Astrocyte of the spinal cord (primary cell): ENCODE results near the gene DMRTB1.

Source experiments
- DNase-seq: peaks from one replicate; pipeline ENCODE4 v3.0.0; 2011; ENCODE audit warnings: low read depth, low spot score
- H3K4me3 ChIP-seq: 2 replicates; pipeline ENCODE4 v1.5.1; 2011; ENCODE audit warnings: low read depth, mild to moderate bottlenecking, low read length, moderate library complexity
- in situ Hi-C: cut with HindIII; loops from 2 replicates; pipeline ENCODE4 v1.10.0; 2017; ENCODE audit warnings: low sequenced_read_pairs
- TF ChIP-seq, protein P1 (sequence below): IDR thresholded peaks from 2 replicates; pipeline ENCODE4 v1.5.1; 2012; ENCODE audit warnings: low read depth, mild to moderate bottlenecking, low read length, inconsistent platforms

The DMRTB1 gene

DNA sequence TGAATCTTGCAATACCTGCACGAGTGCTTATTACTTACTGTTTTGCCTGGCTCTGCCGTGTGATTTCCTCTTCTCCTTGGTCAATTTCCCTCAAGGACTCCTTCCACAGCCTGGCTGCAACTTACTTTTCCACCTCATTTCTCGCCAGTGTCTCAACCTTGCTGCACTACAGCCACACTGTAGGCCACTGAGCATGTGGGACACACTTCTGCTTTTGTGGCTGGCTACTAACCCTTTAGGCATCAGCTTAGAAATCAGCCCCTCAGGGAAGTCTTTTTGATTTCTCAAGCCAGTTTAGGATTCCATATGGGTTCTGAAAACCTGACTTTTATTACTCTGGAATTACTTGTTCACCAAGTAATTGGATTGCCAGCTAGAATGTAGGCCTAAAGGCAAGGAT lies 5.2 kb upstream of the DMRTB1 start:
- no peak for DNase-seq

DNA sequence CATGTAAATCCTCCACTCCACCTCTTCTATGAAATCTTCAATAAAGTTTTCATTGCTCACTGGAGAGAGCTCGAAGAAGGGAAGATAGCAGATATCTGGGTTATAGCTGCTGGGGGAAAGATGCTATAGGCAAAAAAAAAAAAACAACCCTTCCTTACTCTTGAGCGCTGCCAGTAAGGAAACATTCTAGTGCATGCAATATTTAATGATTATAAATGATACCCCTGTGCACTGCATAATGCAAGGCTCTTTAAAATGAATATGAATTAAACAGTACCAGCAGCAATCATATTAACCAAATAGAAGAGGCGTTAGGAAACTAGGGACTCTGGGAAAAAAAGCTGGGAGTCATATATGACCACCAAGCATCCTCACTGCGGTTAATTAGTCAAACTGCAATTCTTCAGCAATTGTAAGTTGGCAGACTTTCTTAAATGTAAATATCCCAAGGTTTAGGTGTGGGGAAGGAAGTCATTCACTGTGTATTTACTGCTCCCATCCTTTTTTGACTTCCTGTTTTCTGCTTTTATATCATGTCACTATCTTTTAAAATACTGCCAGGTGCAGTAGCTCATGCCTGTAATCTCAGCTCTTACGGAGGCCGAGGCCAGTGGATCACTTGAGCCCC lies 3.7 kb upstream of the DMRTB1 start:
- in situ Hi-C loops, result no loop called here
- DNase-seq, result no peak
- H3K4me3 ChIP-seq, result no peak overlapping the region
- TF ChIP-seq, protein P1, sequence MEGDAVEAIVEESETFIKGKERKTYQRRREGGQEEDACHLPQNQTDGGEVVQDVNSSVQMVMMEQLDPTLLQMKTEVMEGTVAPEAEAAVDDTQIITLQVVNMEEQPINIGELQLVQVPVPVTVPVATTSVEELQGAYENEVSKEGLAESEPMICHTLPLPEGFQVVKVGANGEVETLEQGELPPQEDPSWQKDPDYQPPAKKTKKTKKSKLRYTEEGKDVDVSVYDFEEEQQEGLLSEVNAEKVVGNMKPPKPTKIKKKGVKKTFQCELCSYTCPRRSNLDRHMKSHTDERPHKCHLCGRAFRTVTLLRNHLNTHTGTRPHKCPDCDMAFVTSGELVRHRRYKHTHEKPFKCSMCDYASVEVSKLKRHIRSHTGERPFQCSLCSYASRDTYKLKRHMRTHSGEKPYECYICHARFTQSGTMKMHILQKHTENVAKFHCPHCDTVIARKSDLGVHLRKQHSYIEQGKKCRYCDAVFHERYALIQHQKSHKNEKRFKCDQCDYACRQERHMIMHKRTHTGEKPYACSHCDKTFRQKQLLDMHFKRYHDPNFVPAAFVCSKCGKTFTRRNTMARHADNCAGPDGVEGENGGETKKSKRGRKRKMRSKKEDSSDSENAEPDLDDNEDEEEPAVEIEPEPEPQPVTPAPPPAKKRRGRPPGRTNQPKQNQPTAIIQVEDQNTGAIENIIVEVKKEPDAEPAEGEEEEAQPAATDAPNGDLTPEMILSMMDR, result no peak

More for the DNA sequence above, 5.2 kb upstream of the DMRTB1 start:
- TF ChIP-seq, protein P1, result no peak
- no peak overlapping the region for H3K4me3 ChIP-seq
- in situ Hi-C loops, result no loop called here

DNA sequence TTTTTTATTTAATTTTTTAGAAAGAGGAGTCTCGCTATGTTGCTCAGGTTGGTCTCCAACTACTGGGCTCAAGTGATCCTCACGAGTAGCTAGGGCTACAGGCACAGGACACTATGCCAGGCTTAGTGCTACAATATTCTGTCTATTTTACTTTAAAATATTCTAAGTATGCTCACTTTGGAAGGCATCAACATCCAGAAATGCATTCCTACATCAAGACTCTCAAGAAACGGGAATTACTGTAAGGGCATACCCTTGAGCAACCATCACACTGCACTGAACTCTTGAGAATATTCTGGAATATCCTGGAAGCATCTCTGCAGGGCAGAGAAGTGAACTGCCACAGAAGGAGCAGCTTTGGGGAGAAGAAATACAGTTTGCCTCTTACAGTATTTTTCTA lies 565 bp upstream of the DMRTB1 start:
- in situ Hi-C loops, result no loop called here
- TF ChIP-seq, protein P1, result no peak
- DNase-seq, result no peak
- no peak overlapping the region for H3K4me3 ChIP-seq

DNA sequence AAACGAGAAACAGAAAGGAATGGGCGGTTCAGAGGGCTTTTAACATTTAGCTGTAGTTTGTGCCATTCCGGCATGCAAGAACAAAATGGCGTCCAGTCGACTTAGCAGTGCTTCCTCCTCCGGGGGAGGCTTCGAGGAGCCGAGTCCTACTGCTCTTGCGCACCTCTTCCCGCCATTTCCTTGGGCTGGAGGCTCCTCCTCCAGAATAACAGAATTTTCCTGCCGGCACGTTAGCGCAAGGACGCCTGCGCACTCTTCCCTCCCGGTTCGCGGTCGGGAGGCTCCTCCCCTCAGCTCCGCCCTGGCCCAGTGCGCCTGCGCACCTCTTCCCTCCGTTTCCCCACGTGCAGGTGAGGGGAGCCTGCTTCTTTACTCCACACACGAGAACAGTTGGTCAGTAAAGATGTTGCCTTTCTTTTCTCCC lies 1.0 kb downstream of the DMRTB1 start:
- in situ Hi-C loops, result no loop called here
- TF ChIP-seq, protein P1, result no peak
- no peak overlapping the region for H3K4me3 ChIP-seq
- DNase-seq, result no peak

DNA sequence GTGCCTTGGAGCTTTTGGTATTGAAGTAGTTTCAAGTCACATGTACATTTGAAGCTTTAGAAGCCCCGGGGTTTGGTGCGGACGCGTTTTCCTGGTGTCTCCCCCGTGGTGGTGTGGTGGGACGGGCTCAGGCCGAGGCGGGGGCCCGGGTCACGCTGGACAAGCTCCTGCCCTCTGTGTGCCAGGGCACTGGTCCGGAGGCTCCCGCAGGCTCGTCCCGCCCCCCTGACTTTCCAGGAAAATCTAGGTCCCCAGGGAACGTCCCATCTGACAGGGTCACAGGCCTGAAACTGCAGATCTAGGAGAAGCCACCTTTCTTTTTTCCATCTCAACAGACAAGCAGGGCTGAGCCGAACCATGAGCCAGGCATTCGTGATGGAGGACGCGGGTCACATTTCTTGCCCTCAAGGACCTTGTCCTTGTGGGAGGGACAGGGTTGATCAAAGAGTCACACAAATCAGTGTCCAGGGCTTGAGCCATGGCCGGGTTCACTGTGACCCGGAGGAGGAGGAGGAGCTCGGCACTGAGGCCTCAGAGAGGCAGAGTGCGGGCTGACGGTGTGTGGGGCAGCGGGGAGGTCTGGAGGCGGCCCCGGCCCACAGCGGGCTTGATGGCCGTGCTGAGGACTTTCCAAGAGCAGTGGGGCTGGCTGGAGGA lies 1.6 kb downstream of the DMRTB1 start:
- TF ChIP-seq, protein P1, result no peak
- in situ Hi-C loops, result no loop called here
- H3K4me3 ChIP-seq, result no peak overlapping the region
- no peak for DNase-seq

DNA sequence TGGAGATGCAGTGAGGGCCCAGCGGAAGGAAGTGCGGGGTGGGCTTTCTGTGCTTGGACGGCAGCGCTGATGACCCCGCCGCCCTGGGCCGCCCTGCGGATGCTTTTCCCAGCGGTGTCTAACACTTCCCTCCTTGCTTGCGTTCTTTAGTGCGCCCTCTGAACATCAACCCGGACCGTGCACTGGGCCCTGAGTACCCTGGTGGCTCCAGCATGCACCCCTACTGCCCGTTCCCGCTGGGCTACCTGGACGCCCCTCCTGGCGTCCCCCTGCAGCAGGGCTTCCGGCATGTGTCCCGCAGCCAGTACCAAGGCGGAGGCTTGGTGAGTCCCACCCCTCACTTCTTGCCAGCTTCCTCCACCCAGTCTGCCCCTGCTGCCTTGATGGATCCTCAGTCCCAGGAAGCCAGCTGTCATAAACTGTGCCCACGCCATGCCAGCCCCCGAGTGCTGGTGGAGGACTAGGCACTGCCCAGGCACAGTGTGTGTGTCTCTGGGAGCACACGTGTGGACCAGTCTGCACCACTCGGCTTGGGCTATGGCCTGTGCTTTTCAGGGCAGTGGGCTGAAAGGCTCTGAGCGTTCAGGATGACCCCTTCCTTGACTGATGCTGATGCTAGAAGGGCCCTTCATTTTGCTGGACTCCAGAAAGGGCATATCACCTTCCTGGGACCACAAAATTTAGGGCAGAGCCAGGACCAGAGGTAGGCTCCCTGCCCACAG lies 2.3 kb downstream of the DMRTB1 start:
- no peak overlapping the region for H3K4me3 ChIP-seq
- TF ChIP-seq, protein P1, result no peak
- DNase-seq, result no peak
- in situ Hi-C loops, result no loop called here
